Mucosa of gallbladder (tissue), 1 donor: ENCODE data around the gene SHH. TPM values are rescaled to one million over a fixed set of nuclear protein-coding genes. Genes with fewer than 3 reads are reported as not detected.
"Not testable (repeated sequence)": the region's sequence is repeated elsewhere in the genome, so short reads cannot be mapped to it uniquely, and the experiment has no call there.

Source experiments
- DNase-seq: peaks from one replicate; pipeline ENCODE4 v3.0.0-alpha.2; 2020; ENCODE audit warnings: low spot score
- total RNA-seq: library from RNA; stranded (reverse); gene quantifications from one replicate; pipeline ENCODE4 v1.2.1, GENCODE V29; 2021
- donor health status: DM: no; HTN: no; CAD: no.

The SHH gene
- total RNA-seq, 1 donor from 2014 or later = 134 TPM

- no peak for DNase-seq
These were observed 6.9 kb upstream of the SHH start for GRCh38 chr7:155819186-155819585.

GRCh38 chr7:155818820-155819168 lies 6.5 kb upstream of the SHH start:
- DNase-seq = no peak

- DNase-seq = no peak
These were observed 6.0 kb upstream of the SHH start for GRCh38 chr7:155818154-155818819.

- DNase-seq = not testable (repeated sequence)
These were observed 5.3 kb upstream of the SHH start for GRCh38 chr7:155817515-155817914.

- no peak for DNase-seq
These were observed 4.7 kb upstream of the SHH start for GRCh38 chr7:155816996-155817395.

GRCh38 chr7:155816192-155816508 lies 3.9 kb upstream of the SHH start:
- no peak for DNase-seq

- DNase-seq = peak; percentile 60
These were observed 3.3 kb upstream of the SHH start for GRCh38 chr7:155815332-155816191.

- DNase-seq = no peak
These were observed 2.3 kb upstream of the SHH start for GRCh38 chr7:155814316-155815276.

GRCh38 chr7:155813546-155814315 lies 1.5 kb upstream of the SHH start:
- no peak for DNase-seq

- no peak for DNase-seq
These were observed 862 bp upstream of the SHH start for GRCh38 chr7:155813125-155813524.

GRCh38 chr7:155811560-155811894 lies 736 bp downstream of the SHH start:
- no peak for DNase-seq

- DNase-seq = no peak
These were observed 1.3 kb downstream of the SHH start for GRCh38 chr7:155810770-155811559.

GRCh38 chr7:155809947-155810769 lies 2.1 kb downstream of the SHH start:
- no peak for DNase-seq

GRCh38 chr7:155809332-155809946 lies 2.8 kb downstream of the SHH start:
- DNase-seq = no peak

GRCh38 chr7:155808549-155809331 lies 3.5 kb downstream of the SHH start:
- DNase-seq = peak; percentile 52

GRCh38 chr7:155807789-155808548 lies 4.3 kb downstream of the SHH start:
- DNase-seq = no peak

GRCh38 chr7:155807065-155807671 lies 5.1 kb downstream of the SHH start:
- no peak for DNase-seq
